HL-60/S4 treated with phorbol 12-myristate 13-acetate at 8.2 ng/mL for 4 days and 3 days (cell line): ENCODE results near the gene GPR34.

Experiments
- in situ Hi-C: fragments of 300-500 bp; cut with MboI; formaldehyde crosslinking; loops from 2 replicates; pipeline ENCODE4 v1.15.0; 2022; ENCODE audit warnings: low sequenced_read_pairs

Gene GPR34

DNA sequence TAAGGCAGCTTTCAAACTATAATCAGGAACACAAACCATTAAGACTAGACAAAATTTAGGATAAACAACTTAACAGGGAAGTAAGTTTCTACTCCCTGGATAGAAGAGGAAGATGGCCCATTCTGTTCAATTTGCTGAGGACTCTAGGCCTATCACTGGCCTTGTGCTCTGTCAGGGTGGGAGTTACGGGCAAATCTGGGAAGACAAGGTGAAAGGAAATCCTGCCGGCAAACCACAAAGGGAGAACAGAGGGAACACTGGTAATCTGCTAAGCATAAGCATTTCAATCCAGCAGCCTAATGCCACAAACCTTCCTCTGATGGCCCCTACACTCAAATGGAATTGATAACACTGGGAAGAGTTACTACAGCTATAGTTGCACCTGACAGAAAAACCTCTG lies 43.5 kb downstream of the GPR34 start:
- in situ Hi-C loops = loop anchor here (25.0 kb wide), 1 partner anchor 170 kb away; no protein-coding TSS in a partner anchor

DNA sequence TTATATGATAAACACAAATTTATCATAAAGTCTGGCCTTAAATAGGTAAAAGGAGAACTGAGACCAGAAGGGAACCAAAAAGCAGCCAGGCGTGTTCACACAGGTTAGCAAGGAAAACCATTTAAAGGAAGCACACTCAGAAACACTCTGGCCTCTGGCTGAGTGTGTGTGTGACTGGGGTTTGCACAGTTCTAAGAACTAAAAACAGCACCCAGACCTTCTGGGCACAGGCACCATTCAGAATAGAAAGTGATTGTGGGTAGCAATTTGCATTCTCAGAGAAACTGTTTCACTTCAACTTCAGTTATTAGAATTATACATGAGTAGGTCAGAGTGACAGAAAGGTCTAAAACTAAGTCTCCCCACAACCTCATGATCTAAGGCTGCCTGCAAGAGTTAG lies 45.2 kb downstream of the GPR34 start:
- in situ Hi-C loops = loop anchor here (25.0 kb wide), 1 partner anchor 172 kb away; no protein-coding TSS in a partner anchor

DNA sequence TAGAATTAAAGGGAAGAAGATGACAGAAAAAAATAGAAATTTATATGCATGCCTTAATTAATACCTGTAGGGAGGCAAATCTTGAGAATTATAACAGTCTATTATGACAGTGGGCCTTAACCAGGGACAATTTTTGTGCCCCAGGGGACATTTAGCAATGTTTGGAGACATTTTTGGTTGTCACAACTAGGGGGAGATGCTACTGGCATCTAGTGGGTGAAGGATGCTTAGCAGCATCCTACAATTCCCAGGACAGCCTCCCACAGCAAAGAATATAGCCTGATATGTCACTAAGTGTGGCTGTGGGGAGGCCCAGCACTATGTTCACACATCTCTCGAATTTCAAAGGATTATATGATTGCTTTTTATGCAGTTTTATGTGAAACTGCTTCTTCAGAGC lies 45.8 kb downstream of the GPR34 start:
- in situ Hi-C loops = loop anchor here (25.0 kb wide), 1 partner anchor 172 kb away; no protein-coding TSS in a partner anchor

DNA sequence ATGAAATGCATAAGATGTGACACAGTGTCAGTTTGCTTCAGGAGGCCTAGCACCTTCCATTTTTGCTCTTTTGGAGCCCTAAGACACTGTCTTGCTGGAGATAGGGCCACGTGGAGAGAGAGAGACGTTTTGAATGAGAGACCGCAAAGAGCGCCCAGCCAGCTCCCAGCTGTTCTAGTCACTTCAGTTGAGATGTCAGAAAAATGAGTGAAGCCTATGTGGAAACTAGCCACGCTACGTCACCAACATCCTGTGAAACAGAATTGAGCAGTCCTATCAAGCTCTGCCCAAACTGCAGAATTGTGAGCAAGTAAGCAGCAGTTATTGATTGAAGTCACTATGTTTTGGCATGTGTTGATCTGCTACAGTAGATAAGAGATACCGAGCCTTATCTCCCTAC lies 48.3 kb downstream of the GPR34 start:
- in situ Hi-C loops = loop anchor here (25.0 kb wide), 1 partner anchor 175 kb away; no protein-coding TSS in a partner anchor

DNA sequence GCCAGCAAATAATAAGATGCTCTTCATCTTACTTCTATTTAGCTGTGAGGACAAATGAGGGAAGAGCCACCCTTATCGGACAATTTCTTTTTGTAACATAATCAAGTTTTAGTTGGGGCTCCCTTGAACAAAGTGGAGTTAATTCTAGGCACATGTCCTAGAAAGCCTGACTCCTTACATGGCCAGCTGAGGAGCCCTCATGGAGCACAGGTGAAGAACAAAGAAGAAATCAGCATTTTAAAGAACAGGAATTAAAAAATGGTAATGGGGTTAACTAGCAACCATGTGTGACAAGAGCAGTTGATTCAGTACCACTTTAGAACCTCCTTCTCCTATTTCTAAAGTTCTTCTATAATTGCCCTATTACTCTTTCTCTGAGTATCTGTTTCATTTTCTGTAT lies 51.1 kb downstream of the GPR34 start:
- in situ Hi-C loops = loop anchor here (25.0 kb wide), 1 partner anchor 178 kb away; no protein-coding TSS in a partner anchor
